Upper lobe of left lung (tissue), 4 donors: Measurements from ENCODE around the gene SLC26A3.

ENCODE experiments used
- CTCF ChIP-seq, 6 experiments: fragments of 450-650 bp in 4 of 6; fragments of 200-600 bp in 2 of 6; sonication (generic) in 2 of 6; IDR thresholded peaks; one replicate each; pipeline ENCODE4 v1.5.1; 2016 to 2019; ENCODE audit warnings: antibody characterized with exemption in 6 of 6
- POLR2A ChIP-seq, 4 donors: fragments of 450-650 bp; IDR thresholded peaks; one replicate each; pipeline ENCODE4 v1.5.1; 2016 to 2017; ENCODE audit warnings: antibody characterized with exemption in 4 of 4, mild to moderate bottlenecking in 2 of 4

- TF ChIP-seq CTCF (IDR thresholded peaks at IDR 0.05): no peak
- TF ChIP-seq POLR2A (IDR thresholded peaks at IDR 0.05): no peak
Observed at GRCh38 chr7:107838024-107838601, 35.1 kb upstream of the SLC26A3 start.
